SH-SY5Y (cell line): Measurements from ENCODE around the gene LITAF.

ENCODE experiments used
- GATA2 ChIP-seq: IDR thresholded peaks from 2 replicates; pipeline ENCODE4 v1.6.1; 2011; ENCODE audit warnings: mild to moderate bottlenecking, low read depth, low read length
- GATA3 ChIP-seq: IDR thresholded peaks from 2 replicates; pipeline ENCODE4 v1.6.1; 2011; ENCODE audit warnings: low read depth, mild to moderate bottlenecking, low read length, moderate library complexity

GRCh38 chr16:11511328-11511727 is 75.4 kb downstream of the LITAF start:
- TF ChIP-seq GATA2 (no peak), GATA3 (no peak)
